SK-N-SH (cell line): ENCODE measurements around the gene ABCD1. TPM values are rescaled to one million over a fixed set of nuclear protein-coding genes. Genes with fewer than 3 reads are reported as not detected.

Experiments used
- CTCF ChIA-PET: fragments of 300-600, 350-600 bp; formaldehyde crosslinking; extraction: SDS; loops from one replicate; lab custom pipeline; 2021; lab: Yijun Ruan, JAX
- POLR2A ChIA-PET: fragments of 350-600 bp; sonication (Branson Sonifier 250); formaldehyde crosslinking; extraction: SDS; loops from one replicate; lab custom pipeline; 2020; ENCODE audit warnings: antibody characterized with exemption, inconsistent platforms; lab: Yijun Ruan, JAX
- DNase-seq: peaks from one replicate; pipeline ENCODE4 v3.0.0; 2012
- H2AFZ ChIP-seq: fragments of 200-600 bp; sonication (generic); 2 replicates; pipeline ENCODE4 v1.8.1; 2016; ENCODE audit warnings: antibody characterized with exemption, mild to moderate bottlenecking, low read depth
- H3F3A ChIP-seq: fragments of 200-600 bp; sonication (generic); replicated peaks from 2 replicates; pipeline ENCODE3; 2016; ENCODE audit warnings: antibody characterized with exemption, mild to moderate bottlenecking; ENCODE audit not compliant: insufficient read depth
- H3K27ac ChIP-seq, 2 experiments: fragments of 200-500 bp in 1 of 2; fragments of 200-600 bp in 1 of 2; sonication (Bioruptor generic) in 1 of 2; sonication (generic), shearing (Covaris generic) in 1 of 2; 2 replicates each; pipeline versions ENCODE4 v1.5.1 to v1.6.1; 2014 to 2016; ENCODE audit warnings: low read depth in 2 of 2, inconsistent platforms in 1 of 2, low read length in 1 of 2, mild to moderate bottlenecking in 1 of 2, mixed read lengths in 1 of 2
- H3K27me3 ChIP-seq: fragments of 200-600 bp; sonication (generic), shearing (Covaris generic); 2 replicates; pipeline ENCODE4 v1.6.1; 2016; ENCODE audit warnings: mixed run types; ENCODE audit not compliant: insufficient read depth
- H3K36me3 ChIP-seq, 2 experiments: fragments of 200-500 bp in 1 of 2; fragments of 200-600 bp in 1 of 2; sonication (Bioruptor generic) in 1 of 2; sonication (generic) in 1 of 2; replicated peaks in 1 of 2; 2 replicates each; pipeline versions ENCODE3 to v1.5.1; 2014 to 2016; ENCODE audit warnings: low read length in 1 of 2, mild to moderate bottlenecking in 1 of 2; ENCODE audit not compliant: insufficient read depth in 2 of 2, control insufficient read depth in 1 of 2
- H3K4me1 ChIP-seq, 2 experiments: fragments of 200-500 bp in 1 of 2; fragments of 200-600 bp in 1 of 2; sonication (Bioruptor generic) in 1 of 2; sonication (generic), shearing (Covaris generic) in 1 of 2; 2 replicates each; pipeline versions ENCODE4 v1.5.1 to v1.6.1; 2014 to 2016; ENCODE audit warnings: low read depth in 1 of 2, low read length in 1 of 2, mixed run types in 1 of 2; ENCODE audit not compliant: insufficient read depth in 2 of 2, control insufficient read depth in 1 of 2
- H3K4me2 ChIP-seq: fragments of 200-600 bp; sonication (generic), shearing (Covaris generic); 2 replicates; pipeline ENCODE4 v1.6.1; 2017; ENCODE audit warnings: mixed run types
- H3K4me3 ChIP-seq, 2 experiments: fragments of 200-500 bp in 1 of 2; fragments of 200-600 bp in 1 of 2; sonication (Bioruptor generic) in 1 of 2; sonication (generic), shearing (Covaris generic) in 1 of 2; 2 replicates each; pipeline versions ENCODE4 v1.5.1 to v1.8.1; 2014 to 2016; ENCODE audit warnings: low read depth in 2 of 2, inconsistent platforms in 1 of 2, low read length in 1 of 2, mild to moderate bottlenecking in 1 of 2, mixed read lengths in 1 of 2, moderate library complexity in 1 of 2
- H3K79me2 ChIP-seq: fragments of 200-600 bp; sonication (generic); 2 replicates; pipeline ENCODE4 v1.8.1; 2017; ENCODE audit warnings: mild to moderate bottlenecking; ENCODE audit not compliant: insufficient read depth
- H3K9ac ChIP-seq: fragments of 200-600 bp; sonication (generic); 2 replicates; pipeline ENCODE4 v1.6.1; 2017; ENCODE audit warnings: mixed run types
- H3K9me2 ChIP-seq: fragments of 200-600 bp; sonication (generic); 2 replicates; pipeline ENCODE4 v1.6.1; 2017; ENCODE audit warnings: mixed run types
- H3K9me3 ChIP-seq: fragments of 200-600 bp; sonication (generic); 2 replicates; pipeline ENCODE4 v1.6.1; 2017; ENCODE audit warnings: mixed run types, mild to moderate bottlenecking, moderate library complexity
- H4K20me1 ChIP-seq: fragments of 200-600 bp; sonication (generic); 2 replicates; pipeline ENCODE4 v1.6.1; 2017; ENCODE audit warnings: mild to moderate bottlenecking, mixed run types; ENCODE audit not compliant: insufficient read depth
- CHD2 ChIP-seq: fragments of 150-350 bp; IDR thresholded peaks from 2 replicates; pipeline ENCODE4 v1.6.1; 2018; ENCODE audit warnings: low read length; ENCODE audit not compliant: partially characterized antibody
- EP300 ChIP-seq, 2 experiments: IDR thresholded peaks; 2 replicates each; pipeline versions ENCODE4 v1.4.0 to v1.6.1; 2012; ENCODE audit warnings: borderline replicate concordance in 1 of 2, low read depth in 1 of 2, low read length in 1 of 2
- EZH2phosphoT487 ChIP-seq: fragments of 200-600 bp; sonication (generic); IDR thresholded peaks from 2 replicates; pipeline ENCODE4 v1.6.1; 2017; ENCODE audit warnings: low read depth, mixed run types, mild to moderate bottlenecking, antibody characterized with exemption, moderate library complexity, borderline replicate concordance
- FOXJ3 ChIP-seq: sonication (generic); formaldehyde crosslinking; IDR thresholded peaks from 2 replicates; pipeline ENCODE4 v1.5.1; 2020; ENCODE audit warnings: mild to moderate bottlenecking, missing genetic modification reagents
- IRF3 ChIP-seq: fragments of 150-350 bp; IDR thresholded peaks from 2 replicates; pipeline ENCODE4 v1.6.1; 2016; ENCODE audit warnings: mild to moderate bottlenecking, low read depth, low read length
- JUND ChIP-seq: IDR thresholded peaks from 2 replicates; pipeline ENCODE4 v1.4.0; 2012
- MEF2A ChIP-seq: IDR thresholded peaks from 2 replicates; pipeline ENCODE4 v1.4.0; 2012; ENCODE audit warnings: low read depth, borderline replicate concordance
- MXI1 ChIP-seq: IDR thresholded peaks from 2 replicates; pipeline ENCODE4 v1.6.1; 2012; ENCODE audit warnings: mild to moderate bottlenecking, low read depth, low read length, improper control_type of control experiment
- POLR2AphosphoS5 ChIP-seq: IDR thresholded peaks from 2 replicates; pipeline ENCODE4 v1.6.1; 2012; ENCODE audit warnings: low read depth, low read length
- RAD21 ChIP-seq: IDR thresholded peaks from 2 replicates; pipeline ENCODE4 v1.6.1; 2012; ENCODE audit warnings: mild to moderate bottlenecking, low read length
- REST ChIP-seq: IDR thresholded peaks from 2 replicates; pipeline ENCODE4 v1.6.1; 2012; ENCODE audit warnings: mild to moderate bottlenecking, low read depth, low read length, moderate library complexity
- RFX5 ChIP-seq: IDR thresholded peaks from 2 replicates; pipeline ENCODE4 v1.6.1; 2012; ENCODE audit warnings: mild to moderate bottlenecking, improper control_type of control experiment, low read length
- RXRA ChIP-seq: IDR thresholded peaks from 2 replicates; pipeline ENCODE4 v1.4.0; 2012; ENCODE audit warnings: low read depth, mild to moderate bottlenecking, borderline replicate concordance
- TAF1 ChIP-seq: IDR thresholded peaks from 2 replicates; pipeline ENCODE4 v1.6.1; 2012; ENCODE audit warnings: low read depth, mild to moderate bottlenecking, low read length, moderate library complexity, borderline replicate concordance
- USF1 ChIP-seq: IDR thresholded peaks from 2 replicates; pipeline ENCODE4 v1.4.0; 2012; ENCODE audit warnings: low read depth, borderline replicate concordance
- YY1 ChIP-seq: IDR thresholded peaks from 2 replicates; pipeline ENCODE4 v1.4.0; 2012; ENCODE audit warnings: low read depth, mild to moderate bottlenecking
- WGBS: methylation state at CpG from one replicate; pipeline ENCODE4 v1.1.6; 2017; ENCODE audit warnings: low lambda C conversion rate; 5-methylcytosine and 5-hydroxymethylcytosine counted together
- polyA plus RNA-seq, 3 experiments: library from polyadenylated mRNA; depleted of rRNA; stranded (reverse); fragments of >200 nt; gene quantifications; 2 replicates each; pipeline ENCODE4 v1.2.3, GENCODE V29; 2012
- TF ChIP-seq, protein P1 (sequence below): fragments of 200-600 bp; sonication (generic); IDR thresholded peaks from 2 replicates; pipeline ENCODE4 v1.6.1; 2017; ENCODE audit warnings: antibody characterized with exemption, mild to moderate bottlenecking, moderate library complexity
- TF ChIP-seq, protein P2 (sequence below): IDR thresholded peaks from 2 replicates; pipeline ENCODE4 v1.4.0; 2012; ENCODE audit warnings: low read depth

ABCD1 gene
- polyA plus RNA-seq, 1 of the 3 experiments (the other 2 are of a cell fraction): 7.9 TPM

GRCh38 chrX:153782313-153782712, 57.7 kb downstream of the ABCD1 start:
- no peak for DNase-seq
- H3K9me3 ChIP-seq: no peaks in the 10 kb centered on the region
- no peak overlapping the region for H3K27ac ChIP-seq
- H2AFZ ChIP-seq: no peak overlapping the region
- H3K27me3 ChIP-seq: 0 out of 2 replicates have a peak, but pooled peaks cover 7% of the 10 kb centered on the region
- no peak overlapping the region for H3K4me3 ChIP-seq
- no peaks in the 10 kb centered on the region for H3K79me2 ChIP-seq
- H3K9ac ChIP-seq: no peak overlapping the region
- H4K20me1 ChIP-seq: no peaks in the 10 kb centered on the region
- no peak overlapping the region for H3K4me2 ChIP-seq
- TF ChIP-seq, protein P1, sequence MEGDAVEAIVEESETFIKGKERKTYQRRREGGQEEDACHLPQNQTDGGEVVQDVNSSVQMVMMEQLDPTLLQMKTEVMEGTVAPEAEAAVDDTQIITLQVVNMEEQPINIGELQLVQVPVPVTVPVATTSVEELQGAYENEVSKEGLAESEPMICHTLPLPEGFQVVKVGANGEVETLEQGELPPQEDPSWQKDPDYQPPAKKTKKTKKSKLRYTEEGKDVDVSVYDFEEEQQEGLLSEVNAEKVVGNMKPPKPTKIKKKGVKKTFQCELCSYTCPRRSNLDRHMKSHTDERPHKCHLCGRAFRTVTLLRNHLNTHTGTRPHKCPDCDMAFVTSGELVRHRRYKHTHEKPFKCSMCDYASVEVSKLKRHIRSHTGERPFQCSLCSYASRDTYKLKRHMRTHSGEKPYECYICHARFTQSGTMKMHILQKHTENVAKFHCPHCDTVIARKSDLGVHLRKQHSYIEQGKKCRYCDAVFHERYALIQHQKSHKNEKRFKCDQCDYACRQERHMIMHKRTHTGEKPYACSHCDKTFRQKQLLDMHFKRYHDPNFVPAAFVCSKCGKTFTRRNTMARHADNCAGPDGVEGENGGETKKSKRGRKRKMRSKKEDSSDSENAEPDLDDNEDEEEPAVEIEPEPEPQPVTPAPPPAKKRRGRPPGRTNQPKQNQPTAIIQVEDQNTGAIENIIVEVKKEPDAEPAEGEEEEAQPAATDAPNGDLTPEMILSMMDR: peak; percentile 19; the same call in 1 of the 2 replicates
- TF ChIP-seq MXI1: no peak
- no peak for TF ChIP-seq CHD2
- peak; percentile 35 for TF ChIP-seq RAD21
- WGBS: 53% methylated on average over 10 of the region's 11 CpGs
- ChIA-PET POLR2A (no interaction called here), CTCF (interaction anchor here (1.0 to 1.7 kb wide), 6 partner anchors 17 to 153 kb away, joined by 3 to 6 read pairs (median 4); partner anchors contain the start of gene PLXNB3)
- H3K9me2 ChIP-seq: no peaks in the 10 kb centered on the region
- H3K4me1 ChIP-seq: peaks cover 0 to 19% of the 10 kb centered on the region in 2 experiments; a peak in 1 of 4 replicates
- no peaks in the 10 kb centered on the region for H3F3A ChIP-seq
- H3K36me3 ChIP-seq: peaks cover 0 to 6% of the 10 kb centered on the region in 2 experiments

GRCh38 chrX:153782871-153783270, 58.2 kb downstream of the ABCD1 start:
- CTCF ChIA-PET: interaction anchor here (1.0 to 1.7 kb wide), 5 partner anchors 16 to 153 kb away, joined by 3 to 6 read pairs (median 4); partner anchors contain the start of gene PLXNB3
- H3K9me3 ChIP-seq: no peaks in the 10 kb centered on the region
- DNase-seq: no peak

More at GRCh38 chrX:153782871-153783270, 58.2 kb downstream of the ABCD1 start:
- Histone ChIP-seq H3K9ac (no peak overlapping the region), H3K9me2 (no peaks in the 10 kb centered on the region), H3K79me2 (no peaks in the 10 kb centered on the region), H3K4me1 (peaks cover 0 to 19% of the 10 kb centered on the region in 2 experiments; a peak in 1 of 4 replicates), H3K27me3 (0 out of 2 replicates have a peak, but pooled peaks cover 7% of the 10 kb centered on the region), H2AFZ (no peak overlapping the region), H3K27ac (no peak overlapping the region), H3K4me3 (no peak overlapping the region), H3F3A (no peaks in the 10 kb centered on the region), H3K4me2 (no peak overlapping the region), H4K20me1 (no peaks in the 10 kb centered on the region), H3K36me3 (peaks cover 0 to 6% of the 10 kb centered on the region in 2 experiments)
- POLR2A ChIA-PET: no interaction called here
- TF ChIP-seq MEF2A (no peak), EZH2phosphoT487 (no peak), MXI1 (no peak), IRF3 (no peak), REST (no peak), RFX5 (no peak), RAD21 (no peak), USF1 (no peak), POLR2AphosphoS5 (no peak), RXRA (no peak), FOXJ3 (no peak), CHD2 (no peak), JUND (no peak), TAF1 (no peak), YY1 (no peak), EP300 (IDR thresholded peaks at IDR 0.05; ENCODE audit: borderline replicate concordance in 1 of 2, low read depth in 1 of 2, low read length in 1 of 2) (no peak)
- TF ChIP-seq, protein P2, sequence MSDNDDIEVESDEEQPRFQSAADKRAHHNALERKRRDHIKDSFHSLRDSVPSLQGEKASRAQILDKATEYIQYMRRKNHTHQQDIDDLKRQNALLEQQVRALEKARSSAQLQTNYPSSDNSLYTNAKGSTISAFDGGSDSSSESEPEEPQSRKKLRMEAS: no peak
- WGBS: no CpG with 5 or more reads among the region's 14 CpGs
